BE2C (cell line): ENCODE results near the gene SH3GL2.

Source experiments
- DNase-seq: peaks from one replicate; pipeline ENCODE4 v3.0.0-alpha.2; 2020
- H3K27me3 ChIP-seq: fragments of 250-450 bp; sonication (Bioruptor Pico); 2 replicates; pipeline ENCODE4 v1.5.1; 2020; ENCODE audit warnings: mild to moderate bottlenecking
- H3K36me3 ChIP-seq: fragments of 250-450 bp; sonication (Bioruptor Pico); 2 replicates; pipeline ENCODE4 v1.5.1; 2020; ENCODE audit warnings: mild to moderate bottlenecking
- H3K4me1 ChIP-seq: fragments of 250-450 bp; sonication (Bioruptor Pico); 2 replicates; pipeline ENCODE4 v1.5.1; 2020
- H3K4me3 ChIP-seq: 2 replicates; pipeline ENCODE4 v1.5.1; 2011; ENCODE audit warnings: low read depth, low read length
- H3K9me3 ChIP-seq: fragments of 250-450 bp; sonication (Bioruptor Pico); 2 replicates; pipeline ENCODE4 v1.5.1; 2020
- CTCF ChIP-seq: IDR thresholded peaks from 2 replicates; pipeline ENCODE4 v1.5.1; 2012; ENCODE audit warnings: mild to moderate bottlenecking, low read depth, low read length

Gene SH3GL2

GRCh38 chr9:17551023-17551422 lies 27.8 kb upstream of the SH3GL2 start:
- Histone ChIP-seq H3K4me3 (no peak overlapping the region), H3K27me3 (no peaks in the 10 kb centered on the region), H3K9me3 (no peaks in the 10 kb centered on the region), H3K4me1 (no peaks in the 10 kb centered on the region), H3K36me3 (no peaks in the 10 kb centered on the region)
- DNase-seq = no peak
- no peak for TF ChIP-seq CTCF

GRCh38 chr9:17555362-17556054 lies 23.4 kb upstream of the SH3GL2 start:
- H3K36me3 ChIP-seq = no peaks in the 10 kb centered on the region
- H3K4me3 ChIP-seq = no peak overlapping the region
- H3K27me3 ChIP-seq = 0 out of 2 replicates have a peak, but pooled peaks cover 7% of the 10 kb centered on the region
- H3K4me1 ChIP-seq = no peaks in the 10 kb centered on the region
- TF ChIP-seq CTCF = no peak
- no peaks in the 10 kb centered on the region for H3K9me3 ChIP-seq
- no peak for DNase-seq

- Histone ChIP-seq H3K27me3 (0 out of 2 replicates have a peak, but pooled peaks cover 7% of the 10 kb centered on the region), H3K4me3 (no peak overlapping the region), H3K9me3 (no peaks in the 10 kb centered on the region), H3K36me3 (no peaks in the 10 kb centered on the region), H3K4me1 (no peaks in the 10 kb centered on the region)
- TF ChIP-seq CTCF = no peak
- no peak for DNase-seq
Observed at GRCh38 chr9:17556255-17556654, 22.6 kb upstream of the SH3GL2 start.

GRCh38 chr9:17556935-17557334 lies 21.9 kb upstream of the SH3GL2 start:
- H3K27me3 ChIP-seq = 0 out of 2 replicates have a peak, but pooled peaks cover 7% of the 10 kb centered on the region
- TF ChIP-seq CTCF = no peak
- H3K4me3 ChIP-seq = no peak overlapping the region
- H3K36me3 ChIP-seq = no peaks in the 10 kb centered on the region
- DNase-seq = no peak
- no peaks in the 10 kb centered on the region for H3K4me1 ChIP-seq
- no peaks in the 10 kb centered on the region for H3K9me3 ChIP-seq

- peaks cover 8% of the 10 kb centered on the region for H3K27me3 ChIP-seq
- DNase-seq = no peak
- no peaks in the 10 kb centered on the region for H3K4me1 ChIP-seq
- no peak overlapping the region for H3K4me3 ChIP-seq
- no peak for TF ChIP-seq CTCF
- H3K36me3 ChIP-seq = no peaks in the 10 kb centered on the region
- no peaks in the 10 kb centered on the region for H3K9me3 ChIP-seq
Observed at GRCh38 chr9:17571825-17572224, 7.0 kb upstream of the SH3GL2 start.

- no peak for TF ChIP-seq CTCF
- Histone ChIP-seq H3K9me3 (no peaks in the 10 kb centered on the region), H3K4me3 (no peak overlapping the region), H3K27me3 (peaks cover 31% of the 10 kb centered on the region), H3K36me3 (no peaks in the 10 kb centered on the region), H3K4me1 (no peaks in the 10 kb centered on the region)
- no peak for DNase-seq
Observed at GRCh38 chr9:17574342-17574741, 4.5 kb upstream of the SH3GL2 start.
